GM23338 (cell line): ENCODE data around the gene FHAD1. TPM values are rescaled to one million over a fixed set of nuclear protein-coding genes. Genes with fewer than 3 reads are reported as not detected.

Experiments
- ATAC-seq: fragments of 200-7000 bp; cut with Tn5 transposase; 3 replicates; pipeline ENCODE4 v1.9.1; 2020
- DNase-seq: peaks from one replicate; pipeline ENCODE4 v3.0.0-alpha.2; 2015; ENCODE audit warnings: low spot score
- H2AFZ ChIP-seq: fragments of 200-600 bp; sonication (generic); 2 replicates; pipeline ENCODE4 v1.8.0; 2016; ENCODE audit warnings: antibody characterized with exemption, mild to moderate bottlenecking, moderate library complexity
- H3F3A ChIP-seq: fragments of 200-600 bp; sonication (generic); replicated peaks from 2 replicates; pipeline ENCODE4 v1.8.0; 2017; ENCODE audit warnings: antibody characterized with exemption, mixed run types, low read depth
- H3K27ac ChIP-seq: fragments of 200-600 bp; sonication (generic); 2 replicates; pipeline ENCODE4 v1.6.1; 2016; ENCODE audit warnings: low read depth
- H3K27me3 ChIP-seq: fragments of 200-600 bp; sonication (generic); 2 replicates; pipeline ENCODE4 v1.8.0; 2016; ENCODE audit warnings: mild to moderate bottlenecking, mixed run types, moderate library complexity; ENCODE audit not compliant: insufficient read depth
- H3K36me3 ChIP-seq: fragments of 200-600 bp; sonication (generic); 2 replicates; pipeline ENCODE4 v1.8.0; 2016; ENCODE audit warnings: mild to moderate bottlenecking; ENCODE audit not compliant: insufficient read depth
- H3K4me1 ChIP-seq: fragments of 200-600 bp; sonication (generic); 2 replicates; pipeline ENCODE4 v1.8.0; 2016; ENCODE audit warnings: mild to moderate bottlenecking, moderate library complexity; ENCODE audit not compliant: insufficient read depth
- H3K4me2 ChIP-seq: fragments of 200-600 bp; sonication (generic); 2 replicates; pipeline ENCODE4 v1.7.1; 2017; ENCODE audit warnings: mixed run types
- H3K4me3 ChIP-seq: fragments of 200-600 bp; sonication (generic); 2 replicates; pipeline ENCODE4 v1.6.1; 2016; ENCODE audit warnings: mixed run types
- H3K79me2 ChIP-seq: fragments of 200-600 bp; sonication (generic); replicated peaks from 2 replicates; pipeline ENCODE4 v1.8.0; 2017; ENCODE audit warnings: mild to moderate bottlenecking; ENCODE audit not compliant: insufficient read depth
- H3K9me2 ChIP-seq: fragments of 200-600 bp; sonication (generic); 2 replicates; pipeline ENCODE4 v1.8.0; 2017; ENCODE audit not compliant: insufficient read depth
- H4K20me1 ChIP-seq: fragments of 200-600 bp; sonication (generic); replicated peaks from 2 replicates; pipeline ENCODE4 v1.8.0; 2017; ENCODE audit warnings: mild to moderate bottlenecking; ENCODE audit not compliant: insufficient read depth
- H3K27ac Mint-ChIP-seq: 2 replicates; pipeline ENCODE4 v1.8.0; 2020; ENCODE audit warnings: inconsistent platforms, mild to moderate bottlenecking, moderate library complexity, mixed read lengths
- H3K27me3 Mint-ChIP-seq: 3 replicates; pipeline ENCODE4 v1.8.0; 2022; ENCODE audit warnings: low read depth, mild to moderate bottlenecking, moderate library complexity, mixed read lengths, inconsistent platforms; ENCODE audit not compliant: insufficient read depth, poor library complexity
- H3K36me3 Mint-ChIP-seq: 3 replicates; pipeline ENCODE4 v1.8.0; 2021; ENCODE audit warnings: low read depth, mild to moderate bottlenecking, inconsistent platforms, moderate library complexity, mixed read lengths
- H3K4me1 Mint-ChIP-seq: 3 replicates; pipeline ENCODE4 v1.8.0; 2020; ENCODE audit warnings: mild to moderate bottlenecking, inconsistent platforms, mixed read lengths
- H3K4me3 Mint-ChIP-seq: 3 replicates; pipeline ENCODE4 v1.8.0; 2021; ENCODE audit warnings: moderate library complexity, mild to moderate bottlenecking, inconsistent platforms, mixed read lengths
- H3K9me3 Mint-ChIP-seq: 3 replicates; pipeline ENCODE4 v1.8.0; 2020; ENCODE audit warnings: moderate library complexity, mild to moderate bottlenecking, inconsistent platforms, mixed read lengths
- JUNB ChIP-seq: IDR thresholded peaks from one replicate; pipeline ENCODE4 v1.6.1; 2016; ENCODE audit warnings: antibody characterized with exemption; ENCODE audit not compliant: unreplicated experiment
- NANOG ChIP-seq: IDR thresholded peaks from 2 replicates; pipeline ENCODE4 v1.6.1; 2016; ENCODE audit warnings: antibody characterized with exemption, borderline replicate concordance
- POLR2AphosphoS5 ChIP-seq: IDR thresholded peaks from 2 replicates; pipeline ENCODE4 v1.6.1; 2016; ENCODE audit warnings: antibody characterized with exemption, low read depth
- STAT1 ChIP-seq: IDR thresholded peaks from one replicate; pipeline ENCODE4 v1.6.1; 2016; ENCODE audit warnings: antibody characterized with exemption; ENCODE audit not compliant: unreplicated experiment
- polyA plus RNA-seq: library from polyadenylated mRNA; unstranded; fragments of >200 nt; fragmentation: Nextera tagmentation; extraction: Ambion mirVana; gene quantifications from 2 replicates; pipeline ENCODE4 v1.2.1, GENCODE V29; 2016
- total RNA-seq: library from RNA; depleted of rRNA; stranded (reverse); fragments of >200 nt; shearing (Covaris generic); gene quantifications from 2 replicates; pipeline ENCODE4 v1.2.3, GENCODE V29; 2014
- TF ChIP-seq, protein P1 (sequence below), 2 experiments: fragments of 200-600 bp in 1 of 2; sonication (generic) in 1 of 2; conservative IDR thresholded peaks; 2 replicates each; pipeline versions ENCODE4 v1.5.1 to v1.6.1; 2016 to 2017; ENCODE audit warnings: antibody characterized with exemption in 2 of 2, low read depth in 2 of 2, mild to moderate bottlenecking in 2 of 2, moderate library complexity in 1 of 2
- TF ChIP-seq, protein P2 (sequence below): fragments of 250-450 bp; sonication (Bioruptor Pico); IDR thresholded peaks from 2 replicates; pipeline ENCODE4 v1.5.0; 2020; ENCODE audit warnings: mild to moderate bottlenecking, moderate library complexity
- TF ChIP-seq, protein P3 (sequence below): IDR thresholded peaks from one replicate; pipeline ENCODE4 v1.6.1; 2018; ENCODE audit warnings: antibody characterized with exemption; ENCODE audit not compliant: unreplicated experiment

FHAD1 gene
- total and polyA plus RNA-seq, 2 experiments from 2014 or later = 1.8 to 3.3 TPM

DNA sequence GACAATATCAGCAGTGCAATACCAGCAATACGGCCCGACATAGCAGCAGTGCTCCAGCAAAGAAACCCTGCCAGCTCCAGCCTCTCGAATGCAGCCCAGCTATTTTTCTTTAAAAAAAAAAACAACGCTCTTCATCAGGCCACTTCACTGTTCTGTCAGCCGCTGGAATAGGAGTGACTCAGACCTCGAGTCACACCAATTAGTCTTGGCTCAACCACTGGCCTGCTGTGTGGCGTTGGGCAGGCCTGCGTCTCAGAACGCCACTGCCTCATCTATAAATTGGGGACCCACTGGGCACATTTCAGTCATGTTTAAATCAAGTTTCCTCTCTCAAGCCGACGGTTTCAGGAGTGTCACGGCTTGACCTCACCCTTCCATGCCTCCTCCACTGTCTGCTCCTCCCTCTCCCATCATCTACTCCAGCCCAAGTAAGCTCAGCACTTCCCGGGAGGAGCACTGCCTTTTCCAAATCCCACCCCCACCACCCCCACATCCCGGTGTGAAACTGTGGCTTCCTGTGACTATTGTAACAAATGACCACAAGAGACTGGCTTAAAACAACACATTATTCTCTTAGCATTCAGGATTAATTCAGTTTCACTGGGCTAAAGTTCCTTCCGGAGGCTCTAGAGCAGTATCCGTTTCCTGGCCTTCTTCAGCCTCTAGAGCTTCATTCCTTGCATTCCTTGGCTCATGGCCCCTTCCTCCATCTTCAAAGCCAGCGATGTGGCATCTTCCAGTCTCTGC lies 90.8 kb downstream of the FHAD1 start:
- H3K9me2 ChIP-seq = no peaks in the 10 kb centered on the region
- no peak overlapping the region for H3K4me2 ChIP-seq
- H3K4me3 Mint-ChIP-seq = no peak overlapping the region
- H4K20me1 ChIP-seq = no peaks in the 10 kb centered on the region
- no peak for DNase-seq
- peaks cover 3% of the 10 kb centered on the region; the same call in 1 of the 3 replicates for H3K36me3 Mint-ChIP-seq
- no peaks in the 10 kb centered on the region for H3F3A ChIP-seq
- no peaks in the 10 kb centered on the region for H3K36me3 ChIP-seq
- no peaks in the 10 kb centered on the region for H3K4me1 ChIP-seq
- no peaks in the 10 kb centered on the region for H3K79me2 ChIP-seq
- peaks cover 7% of the 10 kb centered on the region for H3K27me3 Mint-ChIP-seq
- no peak overlapping the region; the same call in 1 of the 2 replicates for H3K27ac Mint-ChIP-seq
- ATAC-seq = no peak
- no peak overlapping the region for H3K27ac ChIP-seq
- H2AFZ ChIP-seq = no peak overlapping the region
- H3K9me3 Mint-ChIP-seq = peaks cover 6% of the 10 kb centered on the region; the same call in 1 of the 3 replicates
- peaks cover 3% of the 10 kb centered on the region; the same call in 1 of the 3 replicates for H3K4me1 Mint-ChIP-seq
- no peak overlapping the region for H3K4me3 ChIP-seq
- TF ChIP-seq, protein P1, sequence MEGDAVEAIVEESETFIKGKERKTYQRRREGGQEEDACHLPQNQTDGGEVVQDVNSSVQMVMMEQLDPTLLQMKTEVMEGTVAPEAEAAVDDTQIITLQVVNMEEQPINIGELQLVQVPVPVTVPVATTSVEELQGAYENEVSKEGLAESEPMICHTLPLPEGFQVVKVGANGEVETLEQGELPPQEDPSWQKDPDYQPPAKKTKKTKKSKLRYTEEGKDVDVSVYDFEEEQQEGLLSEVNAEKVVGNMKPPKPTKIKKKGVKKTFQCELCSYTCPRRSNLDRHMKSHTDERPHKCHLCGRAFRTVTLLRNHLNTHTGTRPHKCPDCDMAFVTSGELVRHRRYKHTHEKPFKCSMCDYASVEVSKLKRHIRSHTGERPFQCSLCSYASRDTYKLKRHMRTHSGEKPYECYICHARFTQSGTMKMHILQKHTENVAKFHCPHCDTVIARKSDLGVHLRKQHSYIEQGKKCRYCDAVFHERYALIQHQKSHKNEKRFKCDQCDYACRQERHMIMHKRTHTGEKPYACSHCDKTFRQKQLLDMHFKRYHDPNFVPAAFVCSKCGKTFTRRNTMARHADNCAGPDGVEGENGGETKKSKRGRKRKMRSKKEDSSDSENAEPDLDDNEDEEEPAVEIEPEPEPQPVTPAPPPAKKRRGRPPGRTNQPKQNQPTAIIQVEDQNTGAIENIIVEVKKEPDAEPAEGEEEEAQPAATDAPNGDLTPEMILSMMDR (conservative IDR thresholded peaks at IDR 0.05; ENCODE audit: low read depth in 2 of 2) = no peak
- no peak for TF ChIP-seq POLR2AphosphoS5
- TF ChIP-seq, protein P2, sequence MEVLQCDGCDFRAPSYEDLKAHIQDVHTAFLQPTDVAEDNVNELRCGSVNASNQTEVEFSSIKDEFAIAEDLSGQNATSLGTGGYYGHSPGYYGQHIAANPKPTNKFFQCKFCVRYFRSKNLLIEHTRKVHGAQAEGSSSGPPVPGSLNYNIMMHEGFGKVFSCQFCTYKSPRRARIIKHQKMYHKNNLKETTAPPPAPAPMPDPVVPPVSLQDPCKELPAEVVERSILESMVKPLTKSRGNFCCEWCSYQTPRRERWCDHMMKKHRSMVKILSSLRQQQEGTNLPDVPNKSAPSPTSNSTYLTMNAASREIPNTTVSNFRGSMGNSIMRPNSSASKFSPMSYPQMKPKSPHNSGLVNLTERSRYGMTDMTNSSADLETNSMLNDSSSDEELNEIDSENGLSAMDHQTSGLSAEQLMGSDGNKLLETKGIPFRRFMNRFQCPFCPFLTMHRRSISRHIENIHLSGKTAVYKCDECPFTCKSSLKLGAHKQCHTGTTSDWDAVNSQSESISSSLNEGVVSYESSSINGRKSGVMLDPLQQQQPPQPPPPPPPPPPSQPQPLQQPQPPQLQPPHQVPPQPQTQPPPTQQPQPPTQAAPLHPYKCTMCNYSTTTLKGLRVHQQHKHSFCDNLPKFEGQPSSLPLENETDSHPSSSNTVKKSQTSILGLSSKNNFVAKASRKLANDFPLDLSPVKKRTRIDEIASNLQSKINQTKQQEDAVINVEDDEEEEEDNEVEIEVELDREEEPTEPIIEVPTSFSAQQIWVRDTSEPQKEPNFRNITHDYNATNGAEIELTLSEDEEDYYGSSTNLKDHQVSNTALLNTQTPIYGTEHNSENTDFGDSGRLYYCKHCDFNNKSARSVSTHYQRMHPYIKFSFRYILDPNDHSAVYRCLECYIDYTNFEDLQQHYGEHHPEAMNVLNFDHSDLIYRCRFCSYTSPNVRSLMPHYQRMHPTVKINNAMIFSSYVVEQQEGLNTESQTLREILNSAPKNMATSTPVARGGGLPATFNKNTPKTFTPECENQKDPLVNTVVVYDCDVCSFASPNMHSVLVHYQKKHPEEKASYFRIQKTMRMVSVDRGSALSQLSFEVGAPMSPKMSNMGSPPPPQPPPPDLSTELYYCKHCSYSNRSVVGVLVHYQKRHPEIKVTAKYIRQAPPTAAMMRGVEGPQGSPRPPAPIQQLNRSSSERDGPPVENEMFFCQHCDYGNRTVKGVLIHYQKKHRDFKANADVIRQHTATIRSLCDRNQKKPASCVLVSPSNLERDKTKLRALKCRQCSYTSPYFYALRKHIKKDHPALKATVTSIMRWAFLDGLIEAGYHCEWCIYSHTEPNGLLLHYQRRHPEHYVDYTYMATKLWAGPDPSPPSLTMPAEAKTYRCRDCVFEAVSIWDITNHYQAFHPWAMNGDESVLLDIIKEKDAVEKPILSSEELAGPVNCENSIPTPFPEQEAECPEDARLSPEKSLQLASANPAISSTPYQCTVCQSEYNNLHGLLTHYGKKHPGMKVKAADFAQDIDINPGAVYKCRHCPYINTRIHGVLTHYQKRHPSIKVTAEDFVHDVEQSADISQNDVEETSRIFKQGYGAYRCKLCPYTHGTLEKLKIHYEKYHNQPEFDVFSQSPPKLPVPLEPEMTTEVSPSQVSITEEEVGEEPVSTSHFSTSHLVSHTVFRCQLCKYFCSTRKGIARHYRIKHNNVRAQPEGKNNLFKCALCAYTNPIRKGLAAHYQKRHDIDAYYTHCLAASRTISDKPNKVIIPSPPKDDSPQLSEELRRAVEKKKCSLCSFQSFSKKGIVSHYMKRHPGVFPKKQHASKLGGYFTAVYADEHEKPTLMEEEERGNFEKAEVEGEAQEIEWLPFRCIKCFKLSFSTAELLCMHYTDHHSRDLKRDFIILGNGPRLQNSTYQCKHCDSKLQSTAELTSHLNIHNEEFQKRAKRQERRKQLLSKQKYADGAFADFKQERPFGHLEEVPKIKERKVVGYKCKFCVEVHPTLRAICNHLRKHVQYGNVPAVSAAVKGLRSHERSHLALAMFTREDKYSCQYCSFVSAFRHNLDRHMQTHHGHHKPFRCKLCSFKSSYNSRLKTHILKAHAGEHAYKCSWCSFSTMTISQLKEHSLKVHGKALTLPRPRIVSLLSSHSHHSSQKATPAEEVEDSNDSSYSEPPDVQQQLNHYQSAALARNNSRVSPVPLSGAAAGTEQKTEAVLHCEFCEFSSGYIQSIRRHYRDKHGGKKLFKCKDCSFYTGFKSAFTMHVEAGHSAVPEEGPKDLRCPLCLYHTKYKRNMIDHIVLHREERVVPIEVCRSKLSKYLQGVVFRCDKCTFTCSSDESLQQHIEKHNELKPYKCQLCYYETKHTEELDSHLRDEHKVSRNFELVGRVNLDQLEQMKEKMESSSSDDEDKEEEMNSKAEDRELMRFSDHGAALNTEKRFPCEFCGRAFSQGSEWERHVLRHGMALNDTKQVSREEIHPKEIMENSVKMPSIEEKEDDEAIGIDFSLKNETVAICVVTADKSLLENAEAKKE (CRISPR knock-in tag) = no peak
- TF ChIP-seq STAT1 = no peak
- TF ChIP-seq, protein P3, sequence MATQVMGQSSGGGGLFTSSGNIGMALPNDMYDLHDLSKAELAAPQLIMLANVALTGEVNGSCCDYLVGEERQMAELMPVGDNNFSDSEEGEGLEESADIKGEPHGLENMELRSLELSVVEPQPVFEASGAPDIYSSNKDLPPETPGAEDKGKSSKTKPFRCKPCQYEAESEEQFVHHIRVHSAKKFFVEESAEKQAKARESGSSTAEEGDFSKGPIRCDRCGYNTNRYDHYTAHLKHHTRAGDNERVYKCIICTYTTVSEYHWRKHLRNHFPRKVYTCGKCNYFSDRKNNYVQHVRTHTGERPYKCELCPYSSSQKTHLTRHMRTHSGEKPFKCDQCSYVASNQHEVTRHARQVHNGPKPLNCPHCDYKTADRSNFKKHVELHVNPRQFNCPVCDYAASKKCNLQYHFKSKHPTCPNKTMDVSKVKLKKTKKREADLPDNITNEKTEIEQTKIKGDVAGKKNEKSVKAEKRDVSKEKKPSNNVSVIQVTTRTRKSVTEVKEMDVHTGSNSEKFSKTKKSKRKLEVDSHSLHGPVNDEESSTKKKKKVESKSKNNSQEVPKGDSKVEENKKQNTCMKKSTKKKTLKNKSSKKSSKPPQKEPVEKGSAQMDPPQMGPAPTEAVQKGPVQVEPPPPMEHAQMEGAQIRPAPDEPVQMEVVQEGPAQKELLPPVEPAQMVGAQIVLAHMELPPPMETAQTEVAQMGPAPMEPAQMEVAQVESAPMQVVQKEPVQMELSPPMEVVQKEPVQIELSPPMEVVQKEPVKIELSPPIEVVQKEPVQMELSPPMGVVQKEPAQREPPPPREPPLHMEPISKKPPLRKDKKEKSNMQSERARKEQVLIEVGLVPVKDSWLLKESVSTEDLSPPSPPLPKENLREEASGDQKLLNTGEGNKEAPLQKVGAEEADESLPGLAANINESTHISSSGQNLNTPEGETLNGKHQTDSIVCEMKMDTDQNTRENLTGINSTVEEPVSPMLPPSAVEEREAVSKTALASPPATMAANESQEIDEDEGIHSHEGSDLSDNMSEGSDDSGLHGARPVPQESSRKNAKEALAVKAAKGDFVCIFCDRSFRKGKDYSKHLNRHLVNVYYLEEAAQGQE = no peak
- TF ChIP-seq JUNB = no peak
- no peak for TF ChIP-seq NANOG
- no peaks in the 10 kb centered on the region for H3K27me3 ChIP-seq
